Tibial nerve (tissue), 3 donors: ENCODE measurements around the gene SULT1A1.
"Not testable (repeated sequence)": the region's sequence is repeated elsewhere in the genome, so short reads cannot be mapped to it uniquely, and the experiment has no call there.

Experiments used
- POLR2A ChIP-seq, 2 donors: fragments of 450-650 bp; IDR thresholded peaks; one replicate each; pipeline ENCODE4 v1.6.1; 2017; ENCODE audit warnings: antibody characterized with exemption in 2 of 2, mild to moderate bottlenecking in 2 of 2, moderate library complexity in 2 of 2
- TF ChIP-seq, protein P1 (sequence below), 5 experiments: fragments of 200-600 bp in 3 of 5; fragments of 450-650 bp in 2 of 5; sonication (generic) in 3 of 5; IDR thresholded peaks; one replicate each; pipeline ENCODE4 v1.5.1; 2016 to 2019; ENCODE audit warnings: antibody characterized with exemption in 5 of 5, mild to moderate bottlenecking in 3 of 5, moderate library complexity in 2 of 5

DNA sequence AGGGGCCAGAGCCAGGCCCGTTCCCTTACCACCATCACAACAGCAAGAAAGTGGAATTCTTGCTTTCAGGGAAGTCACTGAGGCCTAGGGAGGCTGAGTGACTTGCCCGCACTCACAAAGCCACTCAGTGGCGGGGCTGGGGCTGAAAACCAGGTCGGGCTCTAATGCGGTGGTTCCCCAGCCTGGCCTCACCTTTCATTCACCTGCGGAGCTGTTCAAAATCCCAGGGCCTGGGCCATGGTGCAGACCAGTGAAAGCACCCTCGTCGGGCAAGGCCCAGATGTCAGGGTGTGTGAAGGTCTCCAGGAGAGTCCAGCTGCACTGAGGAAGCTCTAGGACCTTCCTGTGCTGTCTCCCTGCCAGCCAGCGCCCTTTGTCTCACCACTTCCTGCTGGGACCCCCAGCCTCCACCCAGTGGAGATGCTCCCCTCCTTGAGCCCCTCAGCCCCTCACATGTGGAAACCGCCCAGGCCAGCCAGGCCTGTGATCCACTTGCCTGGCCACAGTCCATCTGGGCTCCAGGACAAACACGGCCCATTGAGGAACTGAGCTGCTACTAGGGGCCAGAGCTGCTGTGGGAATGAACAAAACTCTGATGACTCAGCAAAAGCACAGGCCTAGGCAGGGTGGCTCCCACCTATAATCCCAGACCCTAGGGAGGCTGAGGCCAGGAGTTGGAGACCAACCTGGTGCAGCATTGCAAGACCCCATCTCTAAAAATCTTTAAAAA lies 812 bp downstream of the SULT1A1 start:
- TF ChIP-seq, protein P1, sequence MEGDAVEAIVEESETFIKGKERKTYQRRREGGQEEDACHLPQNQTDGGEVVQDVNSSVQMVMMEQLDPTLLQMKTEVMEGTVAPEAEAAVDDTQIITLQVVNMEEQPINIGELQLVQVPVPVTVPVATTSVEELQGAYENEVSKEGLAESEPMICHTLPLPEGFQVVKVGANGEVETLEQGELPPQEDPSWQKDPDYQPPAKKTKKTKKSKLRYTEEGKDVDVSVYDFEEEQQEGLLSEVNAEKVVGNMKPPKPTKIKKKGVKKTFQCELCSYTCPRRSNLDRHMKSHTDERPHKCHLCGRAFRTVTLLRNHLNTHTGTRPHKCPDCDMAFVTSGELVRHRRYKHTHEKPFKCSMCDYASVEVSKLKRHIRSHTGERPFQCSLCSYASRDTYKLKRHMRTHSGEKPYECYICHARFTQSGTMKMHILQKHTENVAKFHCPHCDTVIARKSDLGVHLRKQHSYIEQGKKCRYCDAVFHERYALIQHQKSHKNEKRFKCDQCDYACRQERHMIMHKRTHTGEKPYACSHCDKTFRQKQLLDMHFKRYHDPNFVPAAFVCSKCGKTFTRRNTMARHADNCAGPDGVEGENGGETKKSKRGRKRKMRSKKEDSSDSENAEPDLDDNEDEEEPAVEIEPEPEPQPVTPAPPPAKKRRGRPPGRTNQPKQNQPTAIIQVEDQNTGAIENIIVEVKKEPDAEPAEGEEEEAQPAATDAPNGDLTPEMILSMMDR (IDR thresholded peaks at IDR 0.05) = not testable (repeated sequence)
- not testable (repeated sequence) for TF ChIP-seq POLR2A (IDR thresholded peaks at IDR 0.05)
